A549 (cell line): ENCODE data around the gene TLCD4.

ENCODE experiments used
- BHLHE40 ChIP-seq: IDR thresholded peaks from 2 replicates; pipeline ENCODE4 v1.6.1; 2012; ENCODE audit warnings: low read depth, low read length, inconsistent platforms
- CEBPB ChIP-seq, 2 experiments: fragments of >200 bp in 1 of 2; sonication (Bioruptor Twin) in 1 of 2; formaldehyde crosslinking in 1 of 2; IDR thresholded peaks; 2 replicates each; pipeline ENCODE4 v1.6.1; 2012 to 2016
- CTCF ChIP-seq: fragments of >200 bp; sonication (Bioruptor Twin); formaldehyde crosslinking; IDR thresholded peaks from 3 replicates; pipeline ENCODE4 v1.5.1; 2016
- ELK1 ChIP-seq: fragments of 150-350 bp; IDR thresholded peaks from 2 replicates; pipeline ENCODE4 v1.6.1; 2014; ENCODE audit warnings: low read depth, mild to moderate bottlenecking, low read length
- JUNB ChIP-seq: fragments of >200 bp; sonication (Bioruptor Twin); formaldehyde crosslinking; IDR thresholded peaks from 2 replicates; pipeline ENCODE4 v1.6.1; 2016
- PBX3 ChIP-seq: IDR thresholded peaks from 2 replicates; pipeline ENCODE4 v1.6.1; 2012
- POLR2AphosphoS2 ChIP-seq: conservative IDR thresholded peaks from 2 replicates; pipeline ENCODE4 v1.6.1; 2012; ENCODE audit warnings: low read length, improper control_type of control experiment, inconsistent platforms

GRCh38 chr1:95127380-95127779, 10.2 kb downstream of the TLCD4 start:
- TF ChIP-seq ELK1 (no peak), CTCF (no peak), PBX3 (no peak), BHLHE40 (no peak), JUNB (no peak), POLR2AphosphoS2 (no peak), CEBPB (IDR thresholded peaks at IDR 0.05) (no peak)
